Measurements from ENCODE around the gene ZBTB20. TPM values are rescaled to one million over a fixed set of nuclear protein-coding genes. Genes with fewer than 3 reads are reported as not detected.

The ZBTB20 gene
- total RNA-seq, 1 experiment from 2014 or later: 12.8 TPM

DNA sequence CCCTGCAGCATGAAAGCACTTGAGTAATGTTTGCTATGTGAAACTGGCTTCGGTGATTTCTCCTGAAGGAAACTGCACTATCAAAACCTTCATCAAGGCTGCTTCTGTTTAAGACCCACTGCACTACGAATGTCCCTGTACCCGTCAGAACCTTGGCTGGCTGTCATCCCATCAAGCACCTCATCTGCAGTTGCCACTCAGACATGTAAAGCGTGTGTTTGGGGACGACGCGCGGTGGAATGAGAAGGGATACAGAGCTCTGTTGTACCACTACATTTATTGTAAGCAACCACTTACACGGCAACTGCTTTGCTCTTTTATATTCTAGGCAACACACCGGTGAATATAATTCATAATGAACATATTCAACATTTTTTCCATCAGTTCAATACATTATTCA is 705.7 kb downstream of the ZBTB20 start:
- Histone ChIP-seq H3K27me3 (replicated peaks; ENCODE audit: control insufficient read depth, insufficient read depth, low read length) (no peaks in the 10 kb centered on the region), H3K4me3 (ENCODE audit: low read depth, low read length) (no peak overlapping the region), H3K9me3 (no peaks in the 10 kb centered on the region), H3K4me1 (no peaks in the 10 kb centered on the region), H3K36me3 (ENCODE audit: control insufficient read depth, insufficient read depth, low read length) (no peaks in the 10 kb centered on the region)
- ChIA-PET POLR2A (no interaction called here), CTCF (no interaction called here)
- no peak overlapping the region for H3K27ac Mint-ChIP-seq (ENCODE audit: unreplicated experiment)
- no peaks in the 10 kb centered on the region for H3K9me3 Mint-ChIP-seq (ENCODE audit: unreplicated experiment)
- H3K4me1 Mint-ChIP-seq (ENCODE audit: low read depth, unreplicated experiment): no peaks in the 10 kb centered on the region
- TF ChIP-seq, protein P1, sequence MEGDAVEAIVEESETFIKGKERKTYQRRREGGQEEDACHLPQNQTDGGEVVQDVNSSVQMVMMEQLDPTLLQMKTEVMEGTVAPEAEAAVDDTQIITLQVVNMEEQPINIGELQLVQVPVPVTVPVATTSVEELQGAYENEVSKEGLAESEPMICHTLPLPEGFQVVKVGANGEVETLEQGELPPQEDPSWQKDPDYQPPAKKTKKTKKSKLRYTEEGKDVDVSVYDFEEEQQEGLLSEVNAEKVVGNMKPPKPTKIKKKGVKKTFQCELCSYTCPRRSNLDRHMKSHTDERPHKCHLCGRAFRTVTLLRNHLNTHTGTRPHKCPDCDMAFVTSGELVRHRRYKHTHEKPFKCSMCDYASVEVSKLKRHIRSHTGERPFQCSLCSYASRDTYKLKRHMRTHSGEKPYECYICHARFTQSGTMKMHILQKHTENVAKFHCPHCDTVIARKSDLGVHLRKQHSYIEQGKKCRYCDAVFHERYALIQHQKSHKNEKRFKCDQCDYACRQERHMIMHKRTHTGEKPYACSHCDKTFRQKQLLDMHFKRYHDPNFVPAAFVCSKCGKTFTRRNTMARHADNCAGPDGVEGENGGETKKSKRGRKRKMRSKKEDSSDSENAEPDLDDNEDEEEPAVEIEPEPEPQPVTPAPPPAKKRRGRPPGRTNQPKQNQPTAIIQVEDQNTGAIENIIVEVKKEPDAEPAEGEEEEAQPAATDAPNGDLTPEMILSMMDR (IDR thresholded peaks at IDR 0.05; ENCODE audit: insufficient read depth in 1 of 2, low read depth in 1 of 2, low read length in 1 of 2, severe bottlenecking in 1 of 2, unreplicated experiment in 1 of 2): no peak
- no peaks in the 10 kb centered on the region for H3K27me3 Mint-ChIP-seq (ENCODE audit: insufficient read depth, unreplicated experiment)
- no peaks in the 10 kb centered on the region for H3K36me3 Mint-ChIP-seq (ENCODE audit: insufficient read depth, unreplicated experiment)
- no peak for DNase-seq
- intact Hi-C loops (cut with micrococcal nuclease; ENCODE audit: unreplicated experiment): no loop called here
- H3K4me3 Mint-ChIP-seq (ENCODE audit: unreplicated experiment): no peak overlapping the region
- BruUV-seq (replicated peaks): no TSS peak

DNA sequence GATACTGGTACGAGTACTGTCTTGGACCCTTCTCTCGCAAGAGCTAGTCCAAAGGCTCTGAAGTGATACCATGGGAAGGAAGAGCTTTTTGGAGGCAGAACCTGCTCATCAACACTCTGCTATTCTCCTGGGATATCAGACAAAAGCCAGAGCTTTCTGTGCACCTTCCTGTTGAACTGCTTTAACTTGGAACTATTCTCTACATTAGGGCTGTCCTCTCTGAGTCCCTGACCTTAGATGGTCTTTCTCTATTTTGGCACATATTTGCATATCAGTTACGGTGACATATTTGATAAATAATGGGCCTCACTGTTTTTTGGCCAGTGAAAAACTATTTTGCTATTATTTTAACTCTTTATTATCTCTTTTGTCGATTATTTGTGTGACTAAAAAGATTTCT is 706.4 kb downstream of the ZBTB20 start:
- intact Hi-C loops (cut with micrococcal nuclease; ENCODE audit: unreplicated experiment): no loop called here
- Histone ChIP-seq H3K27me3 (replicated peaks; ENCODE audit: control insufficient read depth, insufficient read depth, low read length) (no peaks in the 10 kb centered on the region), H3K36me3 (ENCODE audit: control insufficient read depth, insufficient read depth, low read length) (no peaks in the 10 kb centered on the region), H3K4me3 (ENCODE audit: low read depth, low read length) (no peak overlapping the region), H3K9me3 (no peaks in the 10 kb centered on the region), H3K4me1 (no peaks in the 10 kb centered on the region)
- no peak for DNase-seq
- TF ChIP-seq, protein P1 (IDR thresholded peaks at IDR 0.05; ENCODE audit: insufficient read depth in 1 of 2, low read depth in 1 of 2, low read length in 1 of 2, severe bottlenecking in 1 of 2, unreplicated experiment in 1 of 2): no peak
- BruUV-seq (replicated peaks): no TSS peak
- Mint-ChIP-seq H3K27ac (ENCODE audit: unreplicated experiment) (no peak overlapping the region), H3K4me3 (ENCODE audit: unreplicated experiment) (no peak overlapping the region), H3K27me3 (ENCODE audit: insufficient read depth, unreplicated experiment) (no peaks in the 10 kb centered on the region), H3K4me1 (ENCODE audit: low read depth, unreplicated experiment) (no peaks in the 10 kb centered on the region), H3K36me3 (ENCODE audit: insufficient read depth, unreplicated experiment) (no peaks in the 10 kb centered on the region), H3K9me3 (ENCODE audit: unreplicated experiment) (no peaks in the 10 kb centered on the region)
- POLR2A ChIA-PET: no interaction called here
- CTCF ChIA-PET: no interaction called here

DNA sequence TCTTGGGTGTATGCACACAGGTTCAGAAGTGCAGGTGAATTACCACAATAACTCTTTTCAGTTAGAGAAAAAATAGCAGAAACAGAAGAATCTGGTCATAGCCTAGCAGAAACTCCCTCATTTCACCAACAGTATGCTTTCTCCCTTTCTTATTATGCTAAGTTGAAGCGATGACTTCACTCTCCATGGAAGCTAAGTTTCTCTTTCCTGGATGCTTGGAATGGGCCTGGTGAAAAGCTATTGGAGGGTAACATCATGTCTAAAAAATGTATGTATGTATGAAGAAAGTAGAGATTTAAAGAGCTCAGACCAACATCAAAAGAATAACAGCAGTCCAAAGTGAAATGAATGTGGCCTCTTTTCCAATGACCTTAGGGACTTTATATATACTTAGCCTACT is 707.8 kb downstream of the ZBTB20 start:
- Histone ChIP-seq H3K4me3 (ENCODE audit: low read depth, low read length) (no peak overlapping the region), H3K36me3 (ENCODE audit: control insufficient read depth, insufficient read depth, low read length) (no peaks in the 10 kb centered on the region), H3K9me3 (no peaks in the 10 kb centered on the region), H3K4me1 (no peaks in the 10 kb centered on the region), H3K27me3 (replicated peaks; ENCODE audit: control insufficient read depth, insufficient read depth, low read length) (no peaks in the 10 kb centered on the region)
- BruUV-seq (replicated peaks): no TSS peak
- no peak for DNase-seq
- no peaks in the 10 kb centered on the region for H3K36me3 Mint-ChIP-seq (ENCODE audit: insufficient read depth, unreplicated experiment)
- H3K27me3 Mint-ChIP-seq (ENCODE audit: insufficient read depth, unreplicated experiment): no peaks in the 10 kb centered on the region
- no peak overlapping the region for H3K27ac Mint-ChIP-seq (ENCODE audit: unreplicated experiment)
- no peaks in the 10 kb centered on the region for H3K4me1 Mint-ChIP-seq (ENCODE audit: low read depth, unreplicated experiment)
- TF ChIP-seq, protein P1 (IDR thresholded peaks at IDR 0.05; ENCODE audit: insufficient read depth in 1 of 2, low read depth in 1 of 2, low read length in 1 of 2, severe bottlenecking in 1 of 2, unreplicated experiment in 1 of 2): no peak
- POLR2A ChIA-PET: no interaction called here
- intact Hi-C loops (cut with micrococcal nuclease; ENCODE audit: unreplicated experiment): no loop called here
- H3K9me3 Mint-ChIP-seq (ENCODE audit: unreplicated experiment): no peaks in the 10 kb centered on the region
- CTCF ChIA-PET: no interaction called here
- no peak overlapping the region for H3K4me3 Mint-ChIP-seq (ENCODE audit: unreplicated experiment)

All from Caco-2 (cell line).